SHP77 (cell line): ENCODE results near the gene MBNL1.

ENCODE experiments used
- DNase-seq, 2 experiments: peaks; one replicate each; lab custom pipeline; 2025; lab: John Stamatoyannopoulos, UW

The MBNL1 gene

DNA sequence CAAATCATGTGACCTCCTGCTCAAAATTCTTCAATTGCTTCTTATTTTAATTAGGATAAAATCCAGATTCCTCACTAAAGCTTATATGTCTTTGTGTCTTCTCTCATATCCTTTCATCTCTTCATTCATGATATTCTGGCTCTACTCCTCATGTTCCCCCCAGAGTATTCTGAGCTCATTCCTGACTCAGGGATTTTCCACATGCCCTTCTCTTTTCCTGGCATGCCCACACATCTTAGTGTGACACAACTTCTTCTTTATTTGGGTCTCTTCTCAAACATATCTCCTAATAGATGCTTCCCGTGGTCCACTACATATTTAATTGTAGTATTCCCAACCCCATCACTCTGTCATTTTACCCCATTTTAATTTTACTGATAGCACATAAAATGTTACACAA is 15.2 kb upstream of the MBNL1 start:
- no peak for DNase-seq

- DNase-seq = no peak
Observed at GRCh38 chr3:152254041-152254440, 14.7 kb upstream of the MBNL1 start.

GRCh38 chr3:152255290-152255689 is 13.4 kb upstream of the MBNL1 start:
- DNase-seq = no peak

DNA sequence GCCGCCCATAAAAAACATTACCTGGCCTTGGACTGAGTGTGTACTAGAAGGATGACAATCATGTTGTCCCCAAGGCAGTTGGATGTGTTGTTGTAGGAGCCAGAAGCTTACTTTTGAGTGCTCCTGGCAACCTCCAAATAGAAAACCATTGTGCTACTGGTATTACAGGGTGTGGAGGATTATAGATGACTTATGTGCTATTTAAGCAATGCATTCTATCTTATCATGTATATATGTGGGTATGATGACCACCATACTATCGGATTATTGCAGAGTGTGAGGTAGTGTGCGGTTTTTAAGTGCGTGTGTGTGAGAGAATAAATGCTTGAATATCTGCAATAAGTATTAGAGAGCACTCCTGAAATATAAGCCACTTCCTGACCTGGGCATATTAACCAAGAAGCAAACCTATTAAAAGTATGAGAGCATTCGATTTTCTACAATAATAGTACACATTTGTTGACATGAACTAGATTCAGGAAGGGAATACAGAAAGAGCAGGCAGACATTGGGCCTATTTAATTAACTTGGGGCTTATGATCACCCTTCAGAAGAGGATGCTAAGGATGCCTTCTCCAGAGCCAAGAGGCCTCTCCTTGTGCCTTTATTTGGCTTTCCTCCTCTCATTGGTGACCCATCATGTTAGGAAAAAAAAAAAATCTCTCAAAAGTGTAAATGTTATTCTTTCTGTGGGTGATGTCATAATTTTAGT is 11.7 kb upstream of the MBNL1 start:
- no peak for DNase-seq

- no peak for DNase-seq
Observed at GRCh38 chr3:152257563-152258035, 11.1 kb upstream of the MBNL1 start.

GRCh38 chr3:152258448-152259393 is 10.0 kb upstream of the MBNL1 start:
- no peak for DNase-seq

DNA sequence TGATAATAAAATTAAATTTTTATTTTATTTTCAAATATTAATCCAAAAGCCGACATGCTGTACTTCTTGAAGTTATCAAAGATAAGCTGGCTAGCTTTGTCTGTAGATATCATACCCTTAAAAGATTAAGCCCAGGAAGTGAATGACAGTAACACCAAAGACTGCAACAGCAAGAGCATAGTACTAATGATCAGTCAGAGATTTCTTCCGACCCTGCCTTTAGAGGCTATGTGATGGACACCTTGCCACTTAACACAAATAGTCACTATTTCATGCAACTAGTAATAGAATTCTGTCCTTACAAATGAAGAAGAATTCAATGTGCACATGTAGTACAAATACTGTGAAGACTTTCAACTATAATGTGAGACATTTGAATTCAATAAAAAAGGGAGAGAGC is 9.3 kb upstream of the MBNL1 start:
- DNase-seq = no peak

DNA sequence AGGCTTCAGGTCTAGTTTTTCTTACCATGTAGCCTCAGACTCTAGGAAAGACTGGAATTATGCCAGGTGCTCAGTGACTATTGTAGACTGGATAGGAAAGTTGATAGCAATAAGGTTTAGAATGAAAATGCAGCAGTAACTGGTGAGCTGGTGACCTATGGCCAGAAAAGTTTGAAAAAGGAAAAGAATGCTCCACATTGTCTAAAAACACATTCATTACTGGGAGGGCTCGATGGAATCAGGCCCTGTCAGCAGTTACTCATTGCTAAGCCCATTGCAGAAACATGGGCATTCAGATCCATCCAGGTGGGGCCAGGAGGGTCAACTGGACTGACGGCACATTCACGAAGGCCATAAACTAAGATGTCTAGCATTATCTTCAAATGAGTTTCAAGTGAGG is 8.7 kb upstream of the MBNL1 start:
- DNase-seq = no peak

DNA sequence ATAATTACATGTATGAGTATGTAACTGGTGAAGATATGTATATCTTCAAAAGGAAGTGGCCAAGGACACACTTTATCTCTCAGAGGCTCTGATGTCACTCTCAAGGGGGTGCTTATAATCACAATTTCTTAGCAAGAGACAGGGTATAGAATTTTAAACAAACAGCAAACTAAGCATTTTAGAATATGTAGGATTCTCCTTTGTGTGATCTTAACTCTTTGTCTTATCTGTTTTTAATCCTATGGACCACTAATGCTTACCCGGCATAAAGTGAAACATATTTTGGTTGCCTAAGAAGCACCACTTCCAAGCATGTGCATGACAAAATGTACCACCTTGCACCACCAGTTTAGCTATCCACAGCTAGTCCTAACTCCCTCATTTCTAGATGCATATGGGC is 8.2 kb upstream of the MBNL1 start:
- no peak for DNase-seq

DNA sequence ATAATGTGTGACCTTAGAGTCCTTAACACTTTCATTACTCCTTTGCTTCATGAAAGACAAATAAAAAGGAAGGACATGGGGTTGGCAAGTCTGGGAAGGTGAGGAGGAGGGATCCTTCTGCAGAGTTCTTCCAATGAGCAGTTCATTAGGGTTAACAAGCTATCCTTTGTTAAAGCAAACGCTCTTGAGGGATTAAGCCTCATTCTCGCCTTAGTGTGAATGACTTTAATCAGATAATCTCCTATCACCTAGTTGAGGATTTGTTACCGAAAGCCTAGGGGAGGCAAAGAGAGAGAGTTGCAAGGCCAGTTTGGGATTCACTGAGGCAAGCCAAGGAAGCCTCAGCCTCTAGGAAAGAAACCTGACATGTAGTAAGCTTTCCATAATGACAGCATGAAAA is 7.4 kb upstream of the MBNL1 start:
- DNase-seq = no peak

- DNase-seq = no peak
Observed at GRCh38 chr3:152263711-152264110, 5.0 kb upstream of the MBNL1 start.

DNA sequence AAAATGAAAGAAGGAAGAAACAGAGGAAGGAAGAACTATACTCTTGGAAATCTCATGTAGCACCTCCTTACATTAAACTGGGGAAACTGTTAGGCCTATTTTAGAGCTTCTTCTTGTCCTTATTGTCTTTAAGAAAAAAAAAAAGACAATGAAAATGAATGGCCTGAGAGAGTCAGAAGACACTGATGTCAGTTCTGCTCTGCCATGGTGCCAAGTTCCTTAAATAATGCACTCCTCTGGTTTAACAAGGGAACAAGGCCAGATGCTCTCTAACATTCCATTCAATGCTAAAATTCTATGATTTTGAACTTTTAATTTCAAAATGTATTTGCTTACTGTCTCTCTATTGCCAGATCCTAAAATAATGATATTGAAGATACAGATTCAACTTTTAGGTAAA is 4.4 kb upstream of the MBNL1 start:
- no peak for DNase-seq

DNA sequence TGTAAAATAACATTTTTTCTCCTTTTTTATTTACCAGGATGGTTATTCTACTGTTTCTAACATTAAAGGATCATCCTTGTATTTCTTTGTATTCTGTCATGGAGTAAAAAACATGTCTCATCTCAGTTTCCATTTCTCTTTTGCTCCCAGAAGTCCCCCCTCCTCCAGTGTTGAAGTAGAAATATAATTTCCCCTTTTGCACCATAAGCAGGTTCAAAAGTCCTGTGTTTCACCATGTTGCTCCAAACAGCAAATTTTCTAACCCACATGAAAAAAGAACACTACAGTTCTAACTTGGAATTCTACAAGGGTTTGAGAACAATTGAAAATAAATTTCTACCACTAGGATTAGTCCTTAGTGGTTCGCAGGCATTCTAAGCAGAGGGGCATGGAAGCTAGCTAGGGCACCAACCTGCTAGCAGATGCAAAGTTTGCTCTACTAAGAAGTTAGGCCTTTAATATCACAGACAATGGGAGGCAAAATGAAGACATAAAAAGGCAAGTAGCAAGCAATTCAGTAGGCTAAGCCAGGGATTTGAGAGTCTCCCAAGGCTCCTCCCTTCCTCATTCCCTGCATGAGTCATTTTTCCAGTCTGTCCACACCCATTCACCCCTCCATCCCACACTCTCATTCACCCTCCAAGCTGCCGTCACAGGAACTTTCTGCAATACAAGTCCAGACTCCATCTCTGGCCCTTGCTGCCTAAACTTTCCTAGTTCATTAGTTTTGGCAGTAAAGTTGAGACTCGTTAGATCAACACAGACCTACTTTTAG is 2.3 kb upstream of the MBNL1 start:
- no peak for DNase-seq

GRCh38 chr3:152267831-152268554 is 736 bp upstream of the MBNL1 start:
- DNase-seq = no peak

DNA sequence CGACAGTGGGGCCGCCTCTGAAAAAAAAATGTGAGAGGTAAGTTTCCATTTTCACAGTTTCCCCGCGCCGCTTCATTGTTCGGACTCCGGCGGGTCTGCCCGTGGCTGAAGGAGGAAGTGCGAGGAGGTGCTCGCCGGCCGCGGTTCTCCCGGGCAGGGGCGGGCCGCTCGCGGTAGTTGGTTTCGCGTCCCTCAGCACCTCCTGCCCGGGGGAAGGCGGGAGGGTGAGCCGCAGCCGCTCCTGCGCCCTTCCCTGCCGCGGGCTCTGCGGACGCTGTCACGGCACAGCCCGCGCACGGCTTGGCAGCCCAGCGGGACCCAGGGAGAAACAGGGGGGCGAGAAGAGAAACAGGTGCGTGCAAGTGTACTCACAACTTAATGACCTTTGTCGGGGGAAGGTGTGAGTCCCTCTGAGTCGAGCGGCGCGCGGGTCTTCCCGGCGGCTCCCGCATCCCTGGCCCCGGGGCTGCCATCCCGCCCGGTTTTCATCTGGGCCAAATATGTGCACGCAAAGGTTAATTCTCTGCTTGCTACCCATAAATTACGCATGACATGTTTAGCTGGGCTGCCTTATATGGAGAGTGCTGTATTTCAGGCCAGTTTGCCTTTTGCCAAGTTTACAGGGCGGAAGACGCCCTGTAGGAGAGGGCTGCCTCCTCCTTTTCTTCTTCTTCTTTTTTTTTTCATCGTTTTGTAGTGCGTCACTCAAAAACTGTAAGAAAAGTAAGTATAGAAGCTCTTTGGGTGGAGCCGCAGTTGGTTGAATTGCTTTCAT is 514 bp downstream of the MBNL1 start:
- DNase-seq = peak; percentile 63 to 71

- DNase-seq = peak in 1 of 2 experiments; percentile 27
Observed at GRCh38 chr3:152269831-152270734, 1.4 kb downstream of the MBNL1 start.

DNA sequence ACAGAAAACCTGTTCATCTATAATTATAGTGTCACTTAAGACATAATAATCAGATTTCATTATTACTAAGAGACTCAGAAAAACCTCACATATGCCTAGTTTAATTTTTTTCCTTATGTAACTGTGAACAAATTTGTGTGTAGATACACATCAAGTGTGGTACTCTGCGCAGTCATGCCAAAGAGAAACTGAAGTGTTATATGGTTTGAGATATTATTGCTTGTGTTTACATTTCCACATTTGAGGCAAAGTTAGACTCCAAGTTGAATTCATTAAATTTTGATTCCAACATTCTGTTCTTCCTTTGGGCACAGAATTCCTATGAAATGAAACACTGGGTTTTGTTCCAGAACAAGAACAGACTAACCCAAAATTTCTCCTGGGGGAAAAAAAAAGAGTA is 2.2 kb downstream of the MBNL1 start:
- DNase-seq = no peak

DNA sequence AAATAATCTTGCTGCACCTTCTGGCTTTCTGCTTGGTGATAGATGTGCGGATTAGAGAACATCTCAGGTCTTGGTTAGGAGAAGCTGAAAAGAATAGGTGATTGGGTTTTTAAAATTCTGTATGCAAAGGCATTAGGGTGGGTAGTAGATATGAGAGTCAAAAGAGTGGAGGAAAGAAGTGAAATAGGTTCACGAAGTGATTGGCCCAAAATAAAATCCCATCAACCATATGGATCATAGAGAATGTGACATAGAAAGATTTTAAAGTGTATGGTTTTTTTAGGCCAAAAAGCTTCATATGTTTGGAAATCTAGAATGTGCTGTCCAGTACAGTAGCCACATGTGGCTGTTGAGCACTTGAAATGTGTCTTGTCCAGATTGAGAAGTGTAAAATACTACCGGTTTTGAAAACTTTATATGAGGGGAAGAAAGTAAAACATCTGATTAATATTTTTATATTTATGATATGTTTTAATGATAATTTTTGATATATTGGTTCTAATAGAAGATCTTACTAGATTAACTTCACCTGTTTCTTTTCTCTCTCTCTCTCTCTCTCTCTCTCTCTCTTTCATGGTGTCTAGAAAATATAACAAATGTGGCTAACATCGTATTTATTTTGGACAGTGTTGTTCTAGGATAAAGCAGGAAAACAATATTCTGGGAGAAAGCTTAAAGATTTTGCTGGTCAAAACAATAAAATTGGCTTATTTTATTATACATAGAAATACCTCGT is 2.9 kb downstream of the MBNL1 start:
- DNase-seq = no peak

- DNase-seq = no peak
Observed at GRCh38 chr3:152272771-152273242, 4.1 kb downstream of the MBNL1 start.
